DMS79 (cell line): Measurements from ENCODE around the gene GTPBP8.
"Not testable (repeated sequence)": the region's sequence is repeated elsewhere in the genome, so short reads cannot be mapped to it uniquely, and the experiment has no call there.

Experiments
- DNase-seq: peaks from one replicate; lab custom pipeline; 2025; lab: John Stamatoyannopoulos, UW

Gene GTPBP8

DNA sequence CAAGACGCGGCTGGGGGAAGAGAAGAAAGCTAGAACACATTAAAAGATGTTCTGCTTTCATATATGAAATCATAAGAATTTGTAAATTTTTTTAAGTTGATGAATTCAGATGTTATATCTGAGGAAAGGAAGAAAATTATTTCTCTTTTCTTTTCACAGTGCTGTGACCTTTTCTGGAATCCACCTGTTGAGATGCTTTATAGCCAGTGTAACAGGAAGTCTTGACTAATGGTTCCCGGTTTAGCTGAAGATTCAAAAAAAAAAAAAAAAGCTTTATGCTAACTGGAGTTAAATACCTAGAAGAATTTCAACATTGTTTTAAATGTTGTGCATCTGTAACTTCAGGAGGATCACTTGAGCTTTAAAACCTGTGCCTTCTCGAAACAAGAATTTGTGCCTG is 9.9 kb downstream of the GTPBP8 start:
- DNase-seq = no peak

DNA sequence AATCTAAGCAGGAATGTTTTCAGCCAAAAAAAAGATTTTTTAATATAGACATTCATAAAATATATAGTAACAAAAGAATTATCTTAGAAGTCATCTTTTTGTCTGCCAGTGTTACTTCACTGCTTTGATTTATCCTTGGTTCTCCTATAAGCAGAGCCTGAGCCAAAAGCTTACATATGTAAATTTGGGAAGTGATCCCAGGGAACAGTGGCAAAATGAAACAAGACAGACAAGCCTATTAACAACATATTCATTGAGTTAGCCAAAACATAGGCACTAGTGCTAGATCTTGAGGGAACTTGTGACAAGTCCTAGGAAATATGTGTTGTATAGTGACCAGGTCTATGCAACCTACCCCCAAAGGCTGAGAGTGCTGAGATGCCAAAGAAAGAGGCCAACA is 11.3 kb downstream of the GTPBP8 start:
- DNase-seq = no peak

DNA sequence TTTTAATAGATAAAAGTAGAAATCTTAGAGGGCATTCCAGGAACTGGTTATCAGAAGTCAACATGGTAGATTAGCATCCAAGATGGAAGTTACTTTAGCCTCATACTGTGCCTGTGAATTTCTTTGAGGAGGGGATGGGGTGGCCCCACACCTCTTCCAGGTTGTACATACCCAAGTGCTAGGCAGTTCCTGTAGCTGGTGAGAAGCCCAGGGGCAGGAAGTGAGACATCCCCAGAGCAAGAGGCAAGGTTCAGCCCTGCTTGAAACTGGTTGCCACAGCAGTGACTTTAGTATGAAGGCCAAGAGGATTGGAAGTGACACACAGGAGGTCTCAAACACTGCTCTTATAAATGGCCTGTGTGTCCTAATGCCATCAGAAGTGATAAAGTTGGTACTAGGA is 11.9 kb downstream of the GTPBP8 start:
- DNase-seq = no peak

GRCh38 chr3:113005611-113006010 is 14.8 kb downstream of the GTPBP8 start:
- no peak for DNase-seq

- no peak for DNase-seq
These were observed 15.7 kb downstream of the GTPBP8 start for GRCh38 chr3:113006359-113007056.

DNA sequence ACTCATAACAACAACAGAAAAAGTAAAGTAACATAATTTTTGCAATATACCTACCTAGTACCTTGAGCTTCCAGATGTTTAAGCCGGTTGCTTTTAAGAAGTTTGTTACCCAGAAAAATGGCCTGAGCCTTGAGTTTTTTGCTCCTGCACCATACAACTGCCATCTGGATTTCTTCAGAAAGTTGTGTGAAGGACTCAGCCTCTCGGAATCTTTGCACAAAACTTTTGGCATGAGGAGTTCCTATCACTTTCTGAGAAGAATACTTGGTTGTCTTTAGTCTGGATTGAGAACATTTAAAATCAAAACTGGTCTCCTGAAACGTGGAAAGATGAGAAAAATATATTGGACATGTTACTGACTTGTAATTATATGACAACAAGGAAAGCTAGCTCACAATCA is 17.3 kb downstream of the GTPBP8 start:
- no peak for DNase-seq

- DNase-seq = no peak
These were observed 22.8 kb downstream of the GTPBP8 start for GRCh38 chr3:113013593-113013992.

DNA sequence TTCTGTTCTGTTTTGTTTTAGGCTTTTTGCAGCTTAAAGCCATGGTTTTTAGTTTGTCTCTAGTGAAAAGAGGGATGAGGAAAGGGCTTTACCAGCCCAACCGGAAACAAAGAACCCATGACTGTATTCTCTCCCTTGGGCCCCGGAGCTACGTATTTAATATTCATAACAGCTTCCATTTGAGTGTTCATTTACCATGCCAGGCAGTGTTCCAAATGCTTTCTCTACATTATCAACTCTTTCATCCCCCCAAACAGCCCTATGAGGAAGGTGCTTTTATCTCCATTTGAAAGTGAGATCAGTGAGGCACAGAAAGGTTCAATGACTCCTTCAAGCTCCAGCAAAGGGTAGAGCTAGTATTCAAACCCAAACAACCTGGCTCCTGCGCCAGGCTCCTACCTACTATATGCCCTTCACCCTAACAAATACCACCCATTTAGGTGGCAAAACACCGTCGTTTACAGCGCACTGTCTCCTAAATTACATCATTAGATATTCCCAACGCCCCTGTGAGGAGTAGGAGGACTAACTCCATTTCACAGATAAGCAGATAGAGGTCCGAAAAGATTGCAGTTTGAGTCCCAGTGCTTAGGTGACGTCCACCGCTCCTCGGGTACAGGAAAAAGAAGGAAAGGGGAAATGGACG is 27.9 kb downstream of the GTPBP8 start:
- no peak for DNase-seq

DNA sequence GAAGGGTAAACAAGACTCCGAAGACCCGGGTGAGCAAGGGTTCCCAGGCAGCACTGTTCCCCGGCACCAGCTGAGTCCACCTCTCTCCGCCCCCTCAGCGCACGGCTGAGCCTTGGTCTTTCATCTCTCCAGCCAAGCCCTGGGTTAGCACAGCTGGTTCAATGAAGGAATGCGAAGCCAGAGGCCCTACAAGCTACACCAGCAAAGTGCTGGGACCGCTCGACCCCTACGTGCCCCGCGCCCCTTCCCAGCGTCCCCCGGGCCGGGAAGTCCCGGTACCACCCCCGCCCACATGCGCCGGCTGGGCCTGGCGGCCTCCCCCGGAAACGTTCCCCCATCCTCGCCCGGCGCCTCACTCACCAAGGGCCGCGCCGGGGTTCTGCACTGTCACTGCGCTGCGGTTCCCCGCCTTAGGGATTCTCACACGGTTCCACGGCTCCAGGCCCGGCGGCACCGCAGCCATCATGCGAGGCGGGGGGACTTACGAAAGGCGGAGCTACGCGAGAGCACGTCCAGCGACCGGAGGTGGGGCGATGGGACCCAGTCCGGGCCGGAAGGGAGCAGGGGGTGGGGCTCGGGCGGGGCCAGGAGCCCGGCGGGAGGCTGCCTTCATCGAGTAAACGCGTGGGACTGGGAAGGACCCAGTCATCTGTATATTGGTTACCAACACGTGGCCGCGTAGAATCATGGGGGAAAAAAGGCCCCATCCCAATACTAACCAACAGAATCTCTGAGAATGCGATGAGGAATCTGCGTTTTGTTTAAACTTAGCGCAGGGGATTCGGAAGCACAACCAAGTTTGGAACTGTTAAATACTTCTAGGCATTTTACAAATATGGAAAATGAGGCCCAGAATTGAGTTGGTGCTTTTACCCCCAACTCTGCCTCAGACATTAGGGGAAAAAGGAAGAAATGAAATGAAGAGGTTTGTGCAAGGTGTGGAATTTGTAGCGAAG is 28.7 kb downstream of the GTPBP8 start:
- peak; percentile 84 for DNase-seq

GRCh38 chr3:113021471-113021870 is 30.7 kb downstream of the GTPBP8 start:
- no peak for DNase-seq

DNA sequence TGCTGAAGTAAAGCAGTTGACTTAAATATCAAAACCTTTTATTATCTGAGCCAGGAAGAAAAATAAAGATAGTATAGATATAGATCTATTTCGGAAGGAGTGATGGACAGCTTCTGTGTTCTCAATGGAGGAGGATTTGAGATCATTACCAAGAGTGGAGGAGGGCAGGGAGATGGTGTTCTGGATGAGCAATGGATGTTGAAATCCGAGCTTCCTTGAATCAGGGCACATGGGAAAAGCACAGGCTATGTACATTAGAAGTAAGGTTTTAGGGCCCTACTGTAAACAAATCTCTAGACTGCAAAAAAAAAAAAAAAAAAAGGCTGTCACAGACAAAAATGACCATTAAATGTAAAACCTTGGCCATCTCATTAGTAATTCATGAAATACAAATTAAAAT is 43.2 kb downstream of the GTPBP8 start:
- no peak for DNase-seq

- peak; percentile 9 for DNase-seq
These were observed 44.7 kb downstream of the GTPBP8 start for GRCh38 chr3:113035387-113035982.

DNA sequence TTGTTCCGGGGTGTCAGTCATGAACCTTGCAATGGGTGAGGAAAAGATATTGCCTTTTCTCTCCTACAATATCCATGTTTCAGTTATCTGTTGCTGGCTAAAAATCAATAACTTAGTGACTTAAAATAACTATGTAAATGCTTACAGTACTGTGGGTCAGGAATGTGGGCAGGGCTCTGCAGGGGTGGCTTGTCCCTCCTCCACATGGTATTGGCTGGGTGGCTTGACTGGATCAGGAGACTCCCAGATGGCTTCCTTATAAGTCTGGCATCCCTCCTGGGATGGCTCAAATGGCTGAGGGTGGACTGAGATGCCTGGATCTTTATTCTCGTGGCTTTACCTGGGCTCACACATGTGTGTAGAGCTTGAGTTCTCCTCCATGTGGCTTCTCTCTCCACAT is 47.5 kb downstream of the GTPBP8 start:
- DNase-seq = no peak

GRCh38 chr3:113039546-113039945 is 48.8 kb downstream of the GTPBP8 start:
- DNase-seq = no peak

GRCh38 chr3:113040231-113040630 is 49.4 kb downstream of the GTPBP8 start:
- no peak for DNase-seq

DNA sequence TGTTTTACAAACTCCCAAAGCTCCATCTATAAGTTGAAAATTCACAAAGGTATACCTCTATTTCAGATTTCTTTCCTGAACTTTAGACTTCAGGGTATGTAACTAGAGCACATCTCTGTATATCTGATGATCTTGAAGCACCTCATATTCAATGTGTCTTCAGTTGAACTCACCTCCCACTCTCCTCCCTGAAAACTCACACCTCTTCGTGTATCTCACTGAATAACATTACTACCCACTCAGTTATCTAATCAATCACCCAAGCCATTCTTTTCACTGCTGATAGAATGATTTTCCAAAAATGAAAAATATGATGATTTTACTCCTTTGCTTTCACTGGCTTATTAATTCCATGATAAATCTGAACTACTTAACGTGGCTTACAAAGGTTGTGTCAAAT is 52.9 kb downstream of the GTPBP8 start:
- DNase-seq = no peak

DNA sequence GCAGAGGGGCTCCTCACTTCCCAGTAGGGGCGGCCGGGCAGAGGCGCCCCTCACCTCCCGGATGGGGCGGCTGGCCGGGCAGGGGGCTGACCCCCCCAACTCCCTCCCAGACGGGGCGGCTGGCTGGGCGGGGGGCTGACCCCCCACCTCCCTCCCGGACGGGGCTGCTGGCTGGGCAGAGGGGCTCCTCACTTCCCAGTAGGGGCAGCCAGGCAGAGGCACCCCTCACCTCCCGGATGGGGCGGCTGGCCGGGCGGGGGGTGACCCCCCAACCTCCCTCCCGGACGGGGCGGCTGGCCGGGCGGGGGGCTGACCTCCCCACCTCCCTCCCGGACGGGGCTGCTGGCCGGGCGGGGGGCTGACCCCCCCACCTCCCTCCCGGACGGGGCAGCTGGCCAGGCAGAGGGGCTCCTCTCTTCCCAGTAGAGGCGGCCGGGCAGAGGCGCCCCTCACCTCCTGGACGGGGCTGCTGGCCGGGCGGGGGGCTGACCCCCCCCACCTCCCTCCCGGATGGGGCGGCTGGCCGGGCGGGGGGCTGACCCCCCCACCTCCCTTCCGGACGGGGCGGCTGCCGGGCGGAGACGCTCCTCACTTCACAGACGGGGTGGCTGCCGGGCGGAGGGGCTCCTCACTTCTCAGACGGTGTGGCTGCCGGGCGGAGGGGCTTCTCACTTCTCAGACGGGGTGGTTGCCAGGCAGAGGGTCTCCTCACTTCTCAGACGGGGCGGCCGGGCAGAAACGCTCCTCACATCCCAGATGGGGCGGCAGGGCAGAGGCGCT is 55.6 kb downstream of the GTPBP8 start:
- DNase-seq = not testable (repeated sequence)

DNA sequence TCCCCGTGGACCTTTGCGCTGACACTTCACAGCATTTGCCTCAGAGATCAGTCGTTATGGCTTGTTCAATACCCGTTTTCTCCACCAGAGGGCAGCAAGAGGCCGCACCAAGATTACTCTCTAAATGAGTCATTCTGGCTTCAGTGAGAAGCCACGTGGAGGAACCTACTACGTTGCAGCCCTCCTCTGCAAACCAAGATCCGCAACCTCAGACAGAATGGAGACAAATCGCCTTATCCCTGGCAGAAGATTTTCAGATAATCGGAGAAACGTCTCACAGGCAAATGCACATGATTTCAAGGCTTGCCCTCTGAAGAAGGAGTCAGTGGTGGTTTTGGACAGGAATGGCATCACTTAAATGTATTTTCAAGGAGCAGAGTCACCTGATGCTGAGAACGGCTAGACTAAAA is 60.5 kb downstream of the GTPBP8 start:
- peak; percentile 47 for DNase-seq
